Stimulated activated effector memory CD8-positive, alpha-beta T cell treated with anti-CD3 and anti-CD28 coated beads, Interleukin-12 subunit alpha, Interleukin-12 subunit beta, amount 100 ng/mL, for 72 hours (primary cell): ENCODE data around the gene MMUT.
"Not testable (repeated sequence)": the region's sequence is repeated elsewhere in the genome, so short reads cannot be mapped to it uniquely, and the experiment has no call there.

ENCODE experiments used
- ATAC-seq: fragments of 150-1000 bp; cut with Tn5 transposase; 2 replicates; pipeline ENCODE4 v1.10.0; 2021
- DNase-seq, 2 donors: peaks; one replicate each; pipeline ENCODE4 v3.0.0; 2021 to 2022; ENCODE audit warnings: low spot score in 2 of 2
- H3K27ac Mint-ChIP-seq: one replicate; pipeline ENCODE4 v1.8.0; 2022; ENCODE audit warnings: mild to moderate bottlenecking, mixed read lengths
- H3K36me3 Mint-ChIP-seq: one replicate; pipeline ENCODE4 v1.8.0; 2022; ENCODE audit warnings: mild to moderate bottlenecking, mixed read lengths
- H3K4me1 Mint-ChIP-seq: one replicate; pipeline ENCODE4 v1.8.0; 2022; ENCODE audit warnings: mixed read lengths
- H3K4me3 Mint-ChIP-seq: one replicate; pipeline ENCODE4 v1.8.0; 2022; ENCODE audit warnings: mild to moderate bottlenecking, mixed read lengths
- H3K9me3 Mint-ChIP-seq: one replicate; pipeline ENCODE4 v1.8.0; 2022; ENCODE audit warnings: mixed read lengths

Gene MMUT

GRCh38 chr6:49462071-49462470, 982 bp downstream of the MMUT start:
- H3K27ac Mint-ChIP-seq: peak overlapping the region; percentile 96
- H3K4me3 Mint-ChIP-seq: peak overlapping the region; percentile 88
- peaks cover 6% of the 10 kb centered on the region for H3K36me3 Mint-ChIP-seq
- DNase-seq (no peak), ATAC-seq (no peak)
- no peaks in the 10 kb centered on the region for H3K9me3 Mint-ChIP-seq
- peaks cover 17% of the 10 kb centered on the region for H3K4me1 Mint-ChIP-seq

DNA sequence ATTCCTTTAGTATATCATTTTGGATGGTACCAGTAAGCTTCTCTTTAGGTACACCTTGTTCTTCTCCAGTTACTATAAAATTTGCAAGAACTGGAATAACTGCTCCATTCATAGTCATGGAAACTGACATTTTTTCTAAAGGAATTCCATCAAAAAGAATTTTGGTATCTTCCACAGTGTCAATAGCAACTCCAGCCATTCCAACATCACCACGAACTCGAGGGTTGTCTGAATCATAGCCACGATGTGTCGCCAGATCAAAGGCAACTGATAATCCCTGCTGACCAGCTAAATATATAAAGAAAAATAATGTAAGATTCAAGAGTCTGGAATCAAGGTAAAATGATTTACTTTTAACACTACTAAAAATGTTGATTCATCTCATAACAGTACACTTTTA, 5.3 kb downstream of the MMUT start:
- Mint-ChIP-seq H3K9me3 (no peaks in the 10 kb centered on the region), H3K4me3 (no peak overlapping the region), H3K27ac (no peak overlapping the region), H3K4me1 (peaks cover 9% of the 10 kb centered on the region), H3K36me3 (peaks cover 27% of the 10 kb centered on the region)
- no peak for DNase-seq
- ATAC-seq: no peak

GRCh38 chr6:49454787-49455709, 8.0 kb downstream of the MMUT start:
- Mint-ChIP-seq H3K9me3 (no peaks in the 10 kb centered on the region), H3K27ac (no peak overlapping the region), H3K4me1 (no peaks in the 10 kb centered on the region), H3K36me3 (peaks cover 49% of the 10 kb centered on the region), H3K4me3 (no peak overlapping the region)
- DNase-seq: no peak
- ATAC-seq: no peak

- peaks cover 5% of the 10 kb centered on the region for H3K4me1 Mint-ChIP-seq
- H3K27ac Mint-ChIP-seq: no peak overlapping the region
- no peak for DNase-seq
- no peaks in the 10 kb centered on the region for H3K9me3 Mint-ChIP-seq
- no peak overlapping the region for H3K4me3 Mint-ChIP-seq
- peaks cover 65% of the 10 kb centered on the region for H3K36me3 Mint-ChIP-seq
- no peak for ATAC-seq
Observed at GRCh38 chr6:49453221-49453620, 9.8 kb downstream of the MMUT start.

- no peak overlapping the region for H3K27ac Mint-ChIP-seq
- DNase-seq (no peak), ATAC-seq (no peak)
- no peak overlapping the region for H3K4me3 Mint-ChIP-seq
- H3K4me1 Mint-ChIP-seq: no peaks in the 10 kb centered on the region
- H3K36me3 Mint-ChIP-seq: peaks cover 47% of the 10 kb centered on the region
- H3K9me3 Mint-ChIP-seq: no peaks in the 10 kb centered on the region
Observed at GRCh38 chr6:49430866-49431265, 32.2 kb downstream of the MMUT start.

- no peak overlapping the region for H3K4me3 Mint-ChIP-seq
- no peak overlapping the region for H3K27ac Mint-ChIP-seq
- H3K9me3 Mint-ChIP-seq: no peaks in the 10 kb centered on the region
- H3K36me3 Mint-ChIP-seq: peaks cover 40% of the 10 kb centered on the region
- H3K4me1 Mint-ChIP-seq: no peaks in the 10 kb centered on the region
- DNase-seq: no peak
- no peak for ATAC-seq
Observed at GRCh38 chr6:49430187-49430586, 32.9 kb downstream of the MMUT start.

GRCh38 chr6:49423817-49424216, 39.2 kb downstream of the MMUT start:
- H3K4me3 Mint-ChIP-seq: no peak overlapping the region
- DNase-seq: no peak
- ATAC-seq: no peak
- no peaks in the 10 kb centered on the region for H3K9me3 Mint-ChIP-seq
- H3K27ac Mint-ChIP-seq: no peak overlapping the region
- H3K4me1 Mint-ChIP-seq: no peaks in the 10 kb centered on the region
- no peaks in the 10 kb centered on the region for H3K36me3 Mint-ChIP-seq

GRCh38 chr6:49416195-49416594, 46.9 kb downstream of the MMUT start:
- no peak for ATAC-seq
- Mint-ChIP-seq H3K4me3 (no peak overlapping the region), H3K4me1 (no peaks in the 10 kb centered on the region), H3K9me3 (no peaks in the 10 kb centered on the region), H3K36me3 (no peaks in the 10 kb centered on the region), H3K27ac (no peak overlapping the region)
- no peak for DNase-seq

DNA sequence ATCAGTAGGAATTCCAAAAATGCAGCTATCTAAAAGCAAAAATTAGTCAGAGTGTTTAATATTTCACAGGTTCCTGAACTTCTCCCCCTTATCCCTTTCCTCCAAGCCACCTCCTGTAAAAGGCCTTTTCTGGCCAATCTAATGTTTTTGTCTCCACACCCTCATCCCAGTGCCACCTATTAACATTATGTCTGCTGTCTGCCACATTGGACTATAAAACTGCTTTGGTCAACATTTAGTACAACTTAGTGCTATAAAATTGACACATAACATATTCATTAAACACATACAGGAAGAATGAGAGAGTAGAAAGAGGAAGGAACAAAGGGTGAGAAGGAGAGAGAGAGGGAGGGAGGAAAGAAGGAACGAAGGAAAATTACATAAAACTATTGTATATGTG, 47.7 kb downstream of the MMUT start:
- Mint-ChIP-seq H3K27ac (no peak overlapping the region), H3K9me3 (no peaks in the 10 kb centered on the region), H3K4me1 (no peaks in the 10 kb centered on the region), H3K4me3 (no peak overlapping the region), H3K36me3 (no peaks in the 10 kb centered on the region)
- no peak for DNase-seq
- ATAC-seq: no peak

- H3K4me3 Mint-ChIP-seq: no peak overlapping the region
- H3K27ac Mint-ChIP-seq: no peak overlapping the region
- no peaks in the 10 kb centered on the region for H3K4me1 Mint-ChIP-seq
- H3K9me3 Mint-ChIP-seq: no peaks in the 10 kb centered on the region
- no peaks in the 10 kb centered on the region for H3K36me3 Mint-ChIP-seq
- DNase-seq: no peak
- no peak for ATAC-seq
Observed at GRCh38 chr6:49410564-49410963, 52.5 kb downstream of the MMUT start.

DNA sequence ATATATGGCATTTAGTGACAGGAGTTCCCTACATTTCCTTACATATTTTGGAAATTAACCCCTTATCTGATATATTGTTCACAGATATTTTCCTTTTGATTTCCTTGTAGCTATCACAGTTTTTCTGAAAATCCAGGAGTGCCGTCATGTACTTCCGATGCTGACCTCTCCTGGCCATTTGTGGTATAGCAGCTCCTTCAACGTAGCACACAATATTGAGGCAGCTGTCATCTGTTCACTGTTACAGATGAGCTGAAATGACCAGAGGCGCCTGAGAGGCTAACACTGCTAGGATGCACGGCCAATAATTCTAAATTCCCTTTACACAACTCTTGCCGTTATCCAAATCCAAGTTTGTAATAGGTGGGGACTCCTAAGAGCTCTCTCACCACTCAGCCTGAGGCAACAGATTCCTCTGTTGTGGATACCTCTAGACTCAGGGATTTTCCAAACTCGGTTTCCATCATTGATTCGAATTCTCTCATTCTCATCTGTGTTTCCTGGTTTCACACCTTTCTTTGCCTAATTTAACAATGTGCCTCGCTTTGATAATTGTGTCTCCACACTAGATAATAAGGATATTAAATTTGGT, 53.0 kb downstream of the MMUT start:
- Mint-ChIP-seq H3K4me3 (no peak overlapping the region), H3K4me1 (no peaks in the 10 kb centered on the region), H3K9me3 (no peaks in the 10 kb centered on the region), H3K27ac (no peak overlapping the region), H3K36me3 (no peaks in the 10 kb centered on the region)
- ATAC-seq (peak; percentile 57), DNase-seq (peak; percentile 33 to 75)

DNA sequence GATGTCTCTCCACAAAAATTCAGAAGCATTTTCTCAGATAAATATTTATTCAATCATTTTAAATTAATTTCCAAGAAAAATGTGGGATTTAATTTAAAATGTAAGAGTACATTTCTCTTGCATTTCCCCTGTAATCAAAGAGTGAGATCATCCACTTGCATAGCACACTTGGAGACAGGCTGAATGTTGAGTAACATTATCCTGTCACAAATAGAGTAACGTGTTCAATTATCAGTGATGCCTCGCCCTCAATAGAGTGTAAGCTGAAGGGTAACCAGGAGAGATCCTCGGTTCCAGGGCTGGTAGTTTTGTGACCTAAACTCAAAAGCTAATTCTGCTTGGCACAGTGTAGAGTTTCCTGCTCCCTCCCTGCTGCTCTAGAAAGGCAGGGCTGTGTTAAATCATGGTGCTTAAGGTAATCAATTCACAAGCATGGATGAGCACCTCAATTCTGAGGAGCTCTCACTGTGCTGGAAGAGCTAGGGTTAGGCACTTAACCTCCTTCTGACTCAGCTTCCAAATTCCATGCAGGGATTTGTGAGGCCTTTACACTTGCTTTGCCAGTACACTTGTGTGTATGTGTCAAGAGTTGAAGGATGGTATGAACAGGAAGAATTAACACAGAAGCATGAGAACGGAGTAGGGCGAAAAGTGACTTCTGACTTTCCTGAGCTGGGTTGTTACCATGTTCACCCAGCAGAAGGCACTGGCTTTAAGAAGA, 56.6 kb downstream of the MMUT start:
- H3K36me3 Mint-ChIP-seq: no peaks in the 10 kb centered on the region
- H3K27ac Mint-ChIP-seq: no peak overlapping the region
- DNase-seq (no peak), ATAC-seq (peak; percentile 36)
- H3K4me3 Mint-ChIP-seq: no peak overlapping the region
- H3K9me3 Mint-ChIP-seq: no peaks in the 10 kb centered on the region
- H3K4me1 Mint-ChIP-seq: no peaks in the 10 kb centered on the region

GRCh38 chr6:49401063-49401462, 62.0 kb downstream of the MMUT start:
- DNase-seq (no peak), ATAC-seq (no peak)
- Mint-ChIP-seq H3K27ac (no peak overlapping the region), H3K4me3 (no peak overlapping the region), H3K9me3 (no peaks in the 10 kb centered on the region), H3K4me1 (no peaks in the 10 kb centered on the region), H3K36me3 (no peaks in the 10 kb centered on the region)

GRCh38 chr6:49386667-49387508, 76.2 kb downstream of the MMUT start:
- H3K4me3 Mint-ChIP-seq, H3K36me3 Mint-ChIP-seq, H3K9me3 Mint-ChIP-seq, H3K27ac Mint-ChIP-seq, ATAC-seq, DNase-seq, H3K4me1 Mint-ChIP-seq: not testable (repeated sequence)

GRCh38 chr6:49384904-49385303, 78.1 kb downstream of the MMUT start:
- H3K4me1 Mint-ChIP-seq: no peaks in the 10 kb centered on the region
- DNase-seq (no peak), ATAC-seq (no peak)
- no peak overlapping the region for H3K4me3 Mint-ChIP-seq
- H3K9me3 Mint-ChIP-seq: peaks cover 4% of the 10 kb centered on the region
- no peaks in the 10 kb centered on the region for H3K36me3 Mint-ChIP-seq
- H3K27ac Mint-ChIP-seq: no peak overlapping the region
